Measurements from ENCODE around the gene NUDT8. TPM values are rescaled to one million over a fixed set of nuclear protein-coding genes. Genes with fewer than 3 reads are reported as not detected.

The NUDT8 gene
- total and polyA plus RNA-seq, 9 of the 15 experiments (the other 6 are each of a cell fraction or from before 2014, with no cell fraction given), result 0.23 to 27.8 (median 5.0) TPM

DNA sequence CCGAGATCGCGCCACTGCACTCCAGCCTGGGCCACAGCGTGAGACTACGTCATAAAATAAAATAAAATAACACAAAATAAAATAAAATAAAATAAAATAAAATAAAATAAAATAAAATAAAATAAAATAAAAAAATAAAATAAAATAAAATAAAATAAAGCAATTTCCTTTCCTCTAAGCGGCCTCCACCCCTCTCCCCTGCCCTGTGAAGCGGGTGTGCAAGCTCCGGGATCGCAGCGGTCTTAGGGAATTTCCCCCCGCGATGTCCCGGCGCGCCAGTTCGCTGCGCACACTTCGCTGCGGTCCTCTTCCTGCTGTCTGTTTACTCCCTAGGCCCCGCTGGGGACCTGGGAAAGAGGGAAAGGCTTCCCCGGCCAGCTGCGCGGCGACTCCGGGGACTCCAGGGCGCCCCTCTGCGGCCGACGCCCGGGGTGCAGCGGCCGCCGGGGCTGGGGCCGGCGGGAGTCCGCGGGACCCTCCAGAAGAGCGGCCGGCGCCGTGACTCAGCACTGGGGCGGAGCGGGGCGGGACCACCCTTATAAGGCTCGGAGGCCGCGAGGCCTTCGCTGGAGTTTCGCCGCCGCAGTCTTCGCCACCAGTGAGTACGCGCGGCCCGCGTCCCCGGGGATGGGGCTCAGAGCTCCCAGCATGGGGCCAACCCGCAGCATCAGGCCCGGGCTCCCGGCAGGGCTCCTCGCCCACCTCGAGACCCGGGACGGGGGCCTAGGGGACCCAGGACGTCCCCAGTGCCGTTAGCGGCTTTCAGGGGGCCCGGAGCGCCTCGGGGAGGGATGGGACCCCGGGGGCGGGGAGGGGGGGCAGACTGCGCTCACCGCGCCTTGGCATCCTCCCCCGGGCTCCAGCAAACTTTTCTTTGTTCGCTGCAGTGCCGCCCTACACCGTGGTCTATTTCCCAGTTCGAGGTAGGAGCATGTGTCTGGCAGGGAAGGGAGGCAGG lies 46.2 kb downstream of the NUDT8 start, which contains the start of gene GSTP1 (continued):
- TF ChIP-seq, protein P1, sequence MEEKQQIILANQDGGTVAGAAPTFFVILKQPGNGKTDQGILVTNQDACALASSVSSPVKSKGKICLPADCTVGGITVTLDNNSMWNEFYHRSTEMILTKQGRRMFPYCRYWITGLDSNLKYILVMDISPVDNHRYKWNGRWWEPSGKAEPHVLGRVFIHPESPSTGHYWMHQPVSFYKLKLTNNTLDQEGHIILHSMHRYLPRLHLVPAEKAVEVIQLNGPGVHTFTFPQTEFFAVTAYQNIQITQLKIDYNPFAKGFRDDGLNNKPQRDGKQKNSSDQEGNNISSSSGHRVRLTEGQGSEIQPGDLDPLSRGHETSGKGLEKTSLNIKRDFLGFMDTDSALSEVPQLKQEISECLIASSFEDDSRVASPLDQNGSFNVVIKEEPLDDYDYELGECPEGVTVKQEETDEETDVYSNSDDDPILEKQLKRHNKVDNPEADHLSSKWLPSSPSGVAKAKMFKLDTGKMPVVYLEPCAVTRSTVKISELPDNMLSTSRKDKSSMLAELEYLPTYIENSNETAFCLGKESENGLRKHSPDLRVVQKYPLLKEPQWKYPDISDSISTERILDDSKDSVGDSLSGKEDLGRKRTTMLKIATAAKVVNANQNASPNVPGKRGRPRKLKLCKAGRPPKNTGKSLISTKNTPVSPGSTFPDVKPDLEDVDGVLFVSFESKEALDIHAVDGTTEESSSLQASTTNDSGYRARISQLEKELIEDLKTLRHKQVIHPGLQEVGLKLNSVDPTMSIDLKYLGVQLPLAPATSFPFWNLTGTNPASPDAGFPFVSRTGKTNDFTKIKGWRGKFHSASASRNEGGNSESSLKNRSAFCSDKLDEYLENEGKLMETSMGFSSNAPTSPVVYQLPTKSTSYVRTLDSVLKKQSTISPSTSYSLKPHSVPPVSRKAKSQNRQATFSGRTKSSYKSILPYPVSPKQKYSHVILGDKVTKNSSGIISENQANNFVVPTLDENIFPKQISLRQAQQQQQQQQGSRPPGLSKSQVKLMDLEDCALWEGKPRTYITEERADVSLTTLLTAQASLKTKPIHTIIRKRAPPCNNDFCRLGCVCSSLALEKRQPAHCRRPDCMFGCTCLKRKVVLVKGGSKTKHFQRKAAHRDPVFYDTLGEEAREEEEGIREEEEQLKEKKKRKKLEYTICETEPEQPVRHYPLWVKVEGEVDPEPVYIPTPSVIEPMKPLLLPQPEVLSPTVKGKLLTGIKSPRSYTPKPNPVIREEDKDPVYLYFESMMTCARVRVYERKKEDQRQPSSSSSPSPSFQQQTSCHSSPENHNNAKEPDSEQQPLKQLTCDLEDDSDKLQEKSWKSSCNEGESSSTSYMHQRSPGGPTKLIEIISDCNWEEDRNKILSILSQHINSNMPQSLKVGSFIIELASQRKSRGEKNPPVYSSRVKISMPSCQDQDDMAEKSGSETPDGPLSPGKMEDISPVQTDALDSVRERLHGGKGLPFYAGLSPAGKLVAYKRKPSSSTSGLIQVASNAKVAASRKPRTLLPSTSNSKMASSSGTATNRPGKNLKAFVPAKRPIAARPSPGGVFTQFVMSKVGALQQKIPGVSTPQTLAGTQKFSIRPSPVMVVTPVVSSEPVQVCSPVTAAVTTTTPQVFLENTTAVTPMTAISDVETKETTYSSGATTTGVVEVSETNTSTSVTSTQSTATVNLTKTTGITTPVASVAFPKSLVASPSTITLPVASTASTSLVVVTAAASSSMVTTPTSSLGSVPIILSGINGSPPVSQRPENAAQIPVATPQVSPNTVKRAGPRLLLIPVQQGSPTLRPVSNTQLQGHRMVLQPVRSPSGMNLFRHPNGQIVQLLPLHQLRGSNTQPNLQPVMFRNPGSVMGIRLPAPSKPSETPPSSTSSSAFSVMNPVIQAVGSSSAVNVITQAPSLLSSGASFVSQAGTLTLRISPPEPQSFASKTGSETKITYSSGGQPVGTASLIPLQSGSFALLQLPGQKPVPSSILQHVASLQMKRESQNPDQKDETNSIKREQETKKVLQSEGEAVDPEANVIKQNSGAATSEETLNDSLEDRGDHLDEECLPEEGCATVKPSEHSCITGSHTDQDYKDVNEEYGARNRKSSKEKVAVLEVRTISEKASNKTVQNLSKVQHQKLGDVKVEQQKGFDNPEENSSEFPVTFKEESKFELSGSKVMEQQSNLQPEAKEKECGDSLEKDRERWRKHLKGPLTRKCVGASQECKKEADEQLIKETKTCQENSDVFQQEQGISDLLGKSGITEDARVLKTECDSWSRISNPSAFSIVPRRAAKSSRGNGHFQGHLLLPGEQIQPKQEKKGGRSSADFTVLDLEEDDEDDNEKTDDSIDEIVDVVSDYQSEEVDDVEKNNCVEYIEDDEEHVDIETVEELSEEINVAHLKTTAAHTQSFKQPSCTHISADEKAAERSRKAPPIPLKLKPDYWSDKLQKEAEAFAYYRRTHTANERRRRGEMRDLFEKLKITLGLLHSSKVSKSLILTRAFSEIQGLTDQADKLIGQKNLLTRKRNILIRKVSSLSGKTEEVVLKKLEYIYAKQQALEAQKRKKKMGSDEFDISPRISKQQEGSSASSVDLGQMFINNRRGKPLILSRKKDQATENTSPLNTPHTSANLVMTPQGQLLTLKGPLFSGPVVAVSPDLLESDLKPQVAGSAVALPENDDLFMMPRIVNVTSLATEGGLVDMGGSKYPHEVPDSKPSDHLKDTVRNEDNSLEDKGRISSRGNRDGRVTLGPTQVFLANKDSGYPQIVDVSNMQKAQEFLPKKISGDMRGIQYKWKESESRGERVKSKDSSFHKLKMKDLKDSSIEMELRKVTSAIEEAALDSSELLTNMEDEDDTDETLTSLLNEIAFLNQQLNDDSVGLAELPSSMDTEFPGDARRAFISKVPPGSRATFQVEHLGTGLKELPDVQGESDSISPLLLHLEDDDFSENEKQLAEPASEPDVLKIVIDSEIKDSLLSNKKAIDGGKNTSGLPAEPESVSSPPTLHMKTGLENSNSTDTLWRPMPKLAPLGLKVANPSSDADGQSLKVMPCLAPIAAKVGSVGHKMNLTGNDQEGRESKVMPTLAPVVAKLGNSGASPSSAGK (IDR thresholded peaks at IDR 0.05), result no peak; the same call in 1 of the 2 replicates
- TF ChIP-seq, protein P2, sequence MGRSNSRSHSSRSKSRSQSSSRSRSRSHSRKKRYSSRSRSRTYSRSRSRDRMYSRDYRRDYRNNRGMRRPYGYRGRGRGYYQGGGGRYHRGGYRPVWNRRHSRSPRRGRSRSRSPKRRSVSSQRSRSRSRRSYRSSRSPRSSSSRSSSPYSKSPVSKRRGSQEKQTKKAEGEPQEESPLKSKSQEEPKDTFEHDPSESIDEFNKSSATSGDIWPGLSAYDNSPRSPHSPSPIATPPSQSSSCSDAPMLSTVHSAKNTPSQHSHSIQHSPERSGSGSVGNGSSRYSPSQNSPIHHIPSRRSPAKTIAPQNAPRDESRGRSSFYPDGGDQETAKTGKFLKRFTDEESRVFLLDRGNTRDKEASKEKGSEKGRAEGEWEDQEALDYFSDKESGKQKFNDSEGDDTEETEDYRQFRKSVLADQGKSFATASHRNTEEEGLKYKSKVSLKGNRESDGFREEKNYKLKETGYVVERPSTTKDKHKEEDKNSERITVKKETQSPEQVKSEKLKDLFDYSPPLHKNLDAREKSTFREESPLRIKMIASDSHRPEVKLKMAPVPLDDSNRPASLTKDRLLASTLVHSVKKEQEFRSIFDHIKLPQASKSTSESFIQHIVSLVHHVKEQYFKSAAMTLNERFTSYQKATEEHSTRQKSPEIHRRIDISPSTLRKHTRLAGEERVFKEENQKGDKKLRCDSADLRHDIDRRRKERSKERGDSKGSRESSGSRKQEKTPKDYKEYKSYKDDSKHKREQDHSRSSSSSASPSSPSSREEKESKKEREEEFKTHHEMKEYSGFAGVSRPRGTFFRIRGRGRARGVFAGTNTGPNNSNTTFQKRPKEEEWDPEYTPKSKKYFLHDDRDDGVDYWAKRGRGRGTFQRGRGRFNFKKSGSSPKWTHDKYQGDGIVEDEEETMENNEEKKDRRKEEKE (IDR thresholded peaks at IDR 0.05; ENCODE audit: borderline replicate concordance in 1 of 2, control insufficient read depth in 1 of 2, low read depth in 2 of 2, low read length in 1 of 2), result no peak
- TF ChIP-seq, protein P3, sequence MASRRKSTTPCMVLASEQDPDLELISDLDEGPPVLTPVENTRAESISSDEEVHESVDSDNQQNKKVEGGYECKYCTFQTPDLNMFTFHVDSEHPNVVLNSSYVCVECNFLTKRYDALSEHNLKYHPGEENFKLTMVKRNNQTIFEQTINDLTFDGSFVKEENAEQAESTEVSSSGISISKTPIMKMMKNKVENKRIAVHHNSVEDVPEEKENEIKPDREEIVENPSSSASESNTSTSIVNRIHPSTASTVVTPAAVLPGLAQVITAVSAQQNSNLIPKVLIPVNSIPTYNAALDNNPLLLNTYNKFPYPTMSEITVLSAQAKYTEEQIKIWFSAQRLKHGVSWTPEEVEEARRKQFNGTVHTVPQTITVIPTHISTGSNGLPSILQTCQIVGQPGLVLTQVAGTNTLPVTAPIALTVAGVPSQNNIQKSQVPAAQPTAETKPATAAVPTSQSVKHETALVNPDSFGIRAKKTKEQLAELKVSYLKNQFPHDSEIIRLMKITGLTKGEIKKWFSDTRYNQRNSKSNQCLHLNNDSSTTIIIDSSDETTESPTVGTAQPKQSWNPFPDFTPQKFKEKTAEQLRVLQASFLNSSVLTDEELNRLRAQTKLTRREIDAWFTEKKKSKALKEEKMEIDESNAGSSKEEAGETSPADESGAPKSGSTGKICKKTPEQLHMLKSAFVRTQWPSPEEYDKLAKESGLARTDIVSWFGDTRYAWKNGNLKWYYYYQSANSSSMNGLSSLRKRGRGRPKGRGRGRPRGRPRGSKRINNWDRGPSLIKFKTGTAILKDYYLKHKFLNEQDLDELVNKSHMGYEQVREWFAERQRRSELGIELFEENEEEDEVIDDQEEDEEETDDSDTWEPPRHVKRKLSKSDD (conservative IDR thresholded peaks at IDR 0.05; ENCODE audit: low read length), result no peak
- TF ChIP-seq, protein P4, sequence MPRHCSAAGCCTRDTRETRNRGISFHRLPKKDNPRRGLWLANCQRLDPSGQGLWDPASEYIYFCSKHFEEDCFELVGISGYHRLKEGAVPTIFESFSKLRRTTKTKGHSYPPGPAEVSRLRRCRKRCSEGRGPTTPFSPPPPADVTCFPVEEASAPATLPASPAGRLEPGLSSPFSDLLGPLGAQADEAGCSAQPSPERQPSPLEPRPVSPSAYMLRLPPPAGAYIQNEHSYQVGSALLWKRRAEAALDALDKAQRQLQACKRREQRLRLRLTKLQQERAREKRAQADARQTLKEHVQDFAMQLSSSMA (CRISPR knock-in tag; IDR thresholded peaks at IDR 0.05), result no peak

Measured in K562 (cell line).